Natural killer cell (primary cell): ENCODE measurements around the gene PPP1CB. TPM values are rescaled to one million over a fixed set of nuclear protein-coding genes. Genes with fewer than 3 reads are reported as not detected.
"Not testable (repeated sequence)": the region's sequence is repeated elsewhere in the genome, so short reads cannot be mapped to it uniquely, and the experiment has no call there.

Experiments used
- ATAC-seq, 3 donors: fragments of 150-1000 bp in 2 of 3; fragments of 200-7000 bp in 1 of 3; cut with Tn5 transposase; 1 replicate in 1 of 3; 2 replicates in 2 of 3; pipeline ENCODE4 v1.10.0; 2021; ENCODE audit warnings: mild to moderate bottlenecking in 2 of 3, moderate library complexity in 2 of 3
- DNase-seq, 2 donors: peaks; one replicate each; pipeline versions ENCODE4 v3.0.0 to v3.0.0-alpha.2; 2013 to 2021; ENCODE audit warnings: mixed read lengths in 1 of 2
- H3K27ac ChIP-seq: one replicate; pipeline ENCODE4 v1.5.1; 2013; ENCODE audit warnings: mild to moderate bottlenecking, low read length
- H3K27me3 ChIP-seq: one replicate; pipeline ENCODE4 v1.6.1; 2013; ENCODE audit warnings: low read length; ENCODE audit not compliant: control insufficient read depth, insufficient read depth
- H3K36me3 ChIP-seq: one replicate; pipeline ENCODE4 v1.6.1; 2013; ENCODE audit warnings: low read length; ENCODE audit not compliant: control insufficient read depth, insufficient read depth
- H3K4me1 ChIP-seq: one replicate; pipeline ENCODE4 v1.6.1; 2013; ENCODE audit warnings: low read length; ENCODE audit not compliant: control insufficient read depth, insufficient read depth
- H3K4me3 ChIP-seq: one replicate; pipeline ENCODE4 v1.5.1; 2013; ENCODE audit warnings: low read length
- H3K9me3 ChIP-seq: one replicate; pipeline ENCODE4 v1.6.1; 2013; ENCODE audit warnings: low read length; ENCODE audit not compliant: control insufficient read depth, insufficient read depth
- H3K27ac Mint-ChIP-seq, 2 donors: one replicate each; pipeline ENCODE4 v1.8.0; 2022; ENCODE audit warnings: mild to moderate bottlenecking in 2 of 2, mixed read lengths in 2 of 2, moderate library complexity in 1 of 2
- H3K27me3 Mint-ChIP-seq, 2 donors: one replicate each; pipeline ENCODE4 v1.8.0; 2022; ENCODE audit warnings: low read depth in 2 of 2, mixed read lengths in 2 of 2
- H3K36me3 Mint-ChIP-seq: one replicate; pipeline ENCODE4 v1.8.0; 2022; ENCODE audit warnings: mixed read lengths
- H3K4me1 Mint-ChIP-seq, 2 donors: one replicate each; pipeline ENCODE4 v1.8.0; 2022; ENCODE audit warnings: mixed read lengths in 2 of 2
- H3K4me3 Mint-ChIP-seq: one replicate; pipeline ENCODE4 v1.8.0; 2022; ENCODE audit warnings: mild to moderate bottlenecking, moderate library complexity, mixed read lengths
- H3K9me3 Mint-ChIP-seq, 2 donors: one replicate each; pipeline ENCODE4 v1.8.0; 2022; ENCODE audit warnings: mixed read lengths in 2 of 2
- WGBS: methylation state at CpG from one replicate; pipeline ENCODE4 v1.1.7; 2013; ENCODE audit warnings: missing lambda C conversion rate; ENCODE audit not compliant: insufficient coverage; 5-methylcytosine and 5-hydroxymethylcytosine counted together
- intact Hi-C: fragments of 100-400 bp; cut with micrococcal nuclease; formaldehyde crosslinking; loops from one replicate; pipeline ENCODE4 v1.14.2; 2022
- total RNA-seq, 4 donors: library from RNA; stranded (reverse); fragments of 120-200 nt in 1 of 4; gene quantifications; one replicate each; pipeline versions ENCODE4 v1.2.3 to v1.2.4, GENCODE V29; 2013 to 2022
- TF ChIP-seq, protein P1 (sequence below): fragments of 200-600 bp; IDR thresholded peaks from one replicate; pipeline ENCODE4 v1.8.0; 2022; ENCODE audit warnings: antibody characterized with exemption

Gene PPP1CB
- total RNA-seq, 3 donors from 2014 or later (not counting 1 experiment from before 2014, with no cell fraction given) = 157 to 200 (median 181) TPM

DNA sequence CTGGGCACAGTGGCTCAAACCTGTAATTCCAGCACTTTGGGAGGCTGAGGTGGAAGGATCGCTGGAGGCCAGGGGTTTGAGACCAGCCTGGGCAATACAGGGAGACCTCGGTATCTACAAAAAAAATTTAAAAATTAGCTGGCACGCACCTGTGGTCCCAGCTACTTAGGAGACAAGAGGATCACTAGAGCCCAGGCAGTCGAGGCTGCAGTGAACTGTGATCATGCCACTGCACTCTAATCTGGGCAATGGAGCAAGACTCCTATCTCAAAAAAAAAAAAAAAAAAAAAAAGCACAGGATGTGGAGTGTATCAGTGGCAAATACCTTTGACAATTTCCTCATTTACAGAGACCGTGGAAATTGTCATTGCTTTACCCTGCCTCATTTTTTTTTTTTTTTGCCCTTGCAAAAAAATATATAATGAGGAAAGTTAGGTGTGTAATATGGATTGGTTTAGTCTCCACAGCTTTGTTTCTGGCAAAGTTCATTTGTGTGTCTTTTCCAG is 20.9 kb upstream of the PPP1CB start:
- Histone ChIP-seq H3K4me1 (no peaks in the 10 kb centered on the region), H3K27me3 (no peaks in the 10 kb centered on the region), H3K27ac (no peak overlapping the region), H3K4me3 (no peak overlapping the region), H3K36me3 (no peaks in the 10 kb centered on the region), H3K9me3 (no peaks in the 10 kb centered on the region)
- TF ChIP-seq, protein P1, sequence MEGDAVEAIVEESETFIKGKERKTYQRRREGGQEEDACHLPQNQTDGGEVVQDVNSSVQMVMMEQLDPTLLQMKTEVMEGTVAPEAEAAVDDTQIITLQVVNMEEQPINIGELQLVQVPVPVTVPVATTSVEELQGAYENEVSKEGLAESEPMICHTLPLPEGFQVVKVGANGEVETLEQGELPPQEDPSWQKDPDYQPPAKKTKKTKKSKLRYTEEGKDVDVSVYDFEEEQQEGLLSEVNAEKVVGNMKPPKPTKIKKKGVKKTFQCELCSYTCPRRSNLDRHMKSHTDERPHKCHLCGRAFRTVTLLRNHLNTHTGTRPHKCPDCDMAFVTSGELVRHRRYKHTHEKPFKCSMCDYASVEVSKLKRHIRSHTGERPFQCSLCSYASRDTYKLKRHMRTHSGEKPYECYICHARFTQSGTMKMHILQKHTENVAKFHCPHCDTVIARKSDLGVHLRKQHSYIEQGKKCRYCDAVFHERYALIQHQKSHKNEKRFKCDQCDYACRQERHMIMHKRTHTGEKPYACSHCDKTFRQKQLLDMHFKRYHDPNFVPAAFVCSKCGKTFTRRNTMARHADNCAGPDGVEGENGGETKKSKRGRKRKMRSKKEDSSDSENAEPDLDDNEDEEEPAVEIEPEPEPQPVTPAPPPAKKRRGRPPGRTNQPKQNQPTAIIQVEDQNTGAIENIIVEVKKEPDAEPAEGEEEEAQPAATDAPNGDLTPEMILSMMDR = no peak
- Mint-ChIP-seq H3K9me3 (no peaks in the 10 kb centered on the region), H3K4me1 (no peaks in the 10 kb centered on the region), H3K36me3 (no peaks in the 10 kb centered on the region), H3K27me3 (no peaks in the 10 kb centered on the region), H3K4me3 (no peak overlapping the region), H3K27ac (no peak overlapping the region)
- ATAC-seq (no peak), DNase-seq (no peak)
- WGBS = 80% methylated on average over 4 of the region's 5 CpGs
- intact Hi-C loops = no loop called here

- Mint-ChIP-seq H3K27me3 (peaks cover 0 to 12% of the 10 kb centered on the region in 2 donors), H3K4me1 (no peaks in the 10 kb centered on the region), H3K36me3 (no peaks in the 10 kb centered on the region), H3K27ac (no peak overlapping the region), H3K4me3 (no peak overlapping the region), H3K9me3 (no peaks in the 10 kb centered on the region)
- ATAC-seq (no peak), DNase-seq (no peak)
- Histone ChIP-seq H3K9me3 (peaks cover 2% of the 10 kb centered on the region), H3K4me1 (no peaks in the 10 kb centered on the region), H3K27me3 (no peaks in the 10 kb centered on the region), H3K36me3 (no peaks in the 10 kb centered on the region), H3K4me3 (no peak overlapping the region), H3K27ac (no peak overlapping the region)
- TF ChIP-seq, protein P1 = no peak
- intact Hi-C loops = no loop called here
- WGBS = 77% methylated on average over 6 of the region's 6 CpGs
These were observed 16.1 kb upstream of the PPP1CB start for GRCh38 chr2:28735511-28735910.

DNA sequence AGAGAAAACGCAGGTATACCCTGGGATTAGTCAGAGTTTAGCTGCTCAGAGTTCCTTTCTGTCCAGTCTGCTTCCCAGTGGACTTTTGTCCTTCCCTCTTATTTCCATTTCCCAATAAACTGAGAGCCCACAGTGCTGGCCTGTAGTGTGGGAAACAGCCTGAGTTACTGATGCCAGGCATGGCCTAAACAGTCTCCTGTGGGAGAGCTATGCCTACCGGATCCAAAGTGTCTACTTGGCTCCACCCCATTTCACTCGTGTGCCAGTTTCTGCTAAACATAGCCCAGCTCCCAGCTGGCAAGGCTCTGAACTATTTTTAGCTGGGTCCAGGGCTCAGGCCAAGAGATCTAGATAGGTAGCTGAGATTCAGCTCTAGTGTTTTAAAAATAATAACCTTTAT is 15.6 kb upstream of the PPP1CB start:
- Mint-ChIP-seq H3K9me3 (no peaks in the 10 kb centered on the region), H3K27me3 (peaks cover 2 to 17% of the 10 kb centered on the region in 2 donors), H3K27ac (no peak overlapping the region), H3K4me3 (no peak overlapping the region), H3K4me1 (no peaks in the 10 kb centered on the region), H3K36me3 (no peaks in the 10 kb centered on the region)
- Histone ChIP-seq H3K36me3 (no peaks in the 10 kb centered on the region), H3K27me3 (no peaks in the 10 kb centered on the region), H3K9me3 (peaks cover 2% of the 10 kb centered on the region), H3K4me3 (no peak overlapping the region), H3K4me1 (no peaks in the 10 kb centered on the region), H3K27ac (no peak overlapping the region)
- TF ChIP-seq, protein P1 = no peak
- intact Hi-C loops = no loop called here
- DNase-seq (no peak), ATAC-seq (no peak)
- whole genome bisulfite sequencing = 90% methylated on average over 3 of the region's 3 CpGs

GRCh38 chr2:28737655-28738054 is 14.0 kb upstream of the PPP1CB start:
- no peak overlapping the region for H3K27ac Mint-ChIP-seq
- no CpG with 5 or more reads among the region's 1 CpG for WGBS

DNA sequence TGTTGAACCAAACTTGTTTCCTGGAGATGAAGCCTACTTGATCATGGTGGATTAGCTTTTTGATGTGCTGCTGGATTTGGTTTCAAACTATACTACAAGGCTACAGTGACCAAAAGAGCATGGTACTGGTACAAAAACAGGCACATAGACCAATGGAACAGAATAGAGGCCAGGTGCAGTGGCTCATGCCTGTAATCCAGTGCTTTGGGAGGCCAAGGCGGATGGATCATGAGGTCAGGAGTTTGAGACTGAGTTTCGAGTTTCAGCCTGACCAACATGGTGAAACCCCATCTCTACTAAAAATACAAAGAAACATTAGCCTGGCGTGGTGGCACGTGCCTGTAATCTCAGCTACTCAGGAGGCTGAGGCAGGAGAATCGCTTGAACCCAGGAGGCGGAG is 9.0 kb upstream of the PPP1CB start:
- H3K4me3 ChIP-seq, intact Hi-C loops, H3K27me3 ChIP-seq, DNase-seq, H3K36me3 ChIP-seq, H3K4me3 Mint-ChIP-seq, H3K9me3 ChIP-seq, H3K4me1 Mint-ChIP-seq, H3K4me1 ChIP-seq, H3K27ac ChIP-seq, ATAC-seq, H3K36me3 Mint-ChIP-seq, H3K27ac Mint-ChIP-seq, H3K9me3 Mint-ChIP-seq: not testable (repeated sequence)
- 94% methylated on average over 5 of the region's 6 CpGs for WGBS
- peaks cover 4 to 19% of the 10 kb centered on the region in 2 donors for H3K27me3 Mint-ChIP-seq

More at GRCh38 chr2:28737655-28738054, 14.0 kb upstream of the PPP1CB start:
- DNase-seq (no peak), ATAC-seq (no peak)
- Mint-ChIP-seq H3K9me3 (no peaks in the 10 kb centered on the region), H3K4me1 (no peaks in the 10 kb centered on the region), H3K27me3 (peaks cover 4 to 19% of the 10 kb centered on the region in 2 donors), H3K36me3 (no peaks in the 10 kb centered on the region), H3K4me3 (no peak overlapping the region)
- H3K27me3 ChIP-seq = no peaks in the 10 kb centered on the region
- no peaks in the 10 kb centered on the region for H3K36me3 ChIP-seq
- intact Hi-C loops = no loop called here
- peaks cover 2% of the 10 kb centered on the region for H3K9me3 ChIP-seq
- no peak overlapping the region for H3K4me3 ChIP-seq
- H3K4me1 ChIP-seq = no peaks in the 10 kb centered on the region
- H3K27ac ChIP-seq = no peak overlapping the region
- TF ChIP-seq, protein P1 = no peak
